ENCODE results near the gene SDF4.

- no peak for TF ChIP-seq POLR2A (IDR thresholded peaks at IDR 0.05)
- no peak for TF ChIP-seq CTCF (IDR thresholded peaks at IDR 0.05)
- no peak for TF ChIP-seq POLR2AphosphoS5 (IDR thresholded peaks at IDR 0.05)
Measured at GRCh38 chr1:1194723-1195122, 37.1 kb downstream of the SDF4 start.
